HepG2 (cell line): ENCODE data around the gene PRR5L. TPM values are rescaled to one million over a fixed set of nuclear protein-coding genes. Genes with fewer than 3 reads are reported as not detected.

Source experiments
- ATAC-seq: fragments of 200-7000 bp; cut with Tn5 transposase; 3 replicates; pipeline ENCODE4 v1.9.1; 2020; ENCODE audit warnings: mild to moderate bottlenecking, moderate library complexity
- BruUV-seq: library from RNA; stranded (reverse); fragments of 400-500 nt; replicated peaks from 2 replicates; lab custom pipeline; 2021; lab: Mats Ljungman, UMichigan
- CTCF ChIA-PET: fragments of 300-600 bp; formaldehyde crosslinking; extraction: SDS; loops from one replicate; lab custom pipeline; 2021; ENCODE audit warnings: low total read pairs, inconsistent platforms, low intra/inter-chr PET ratio; lab: Yijun Ruan, JAX
- POLR2A ChIA-PET: fragments of 350-600 bp; sonication (Branson Sonifier 250); formaldehyde crosslinking; loops from one replicate; lab custom pipeline; 2020; ENCODE audit warnings: antibody characterized with exemption, inconsistent platforms; lab: Yijun Ruan, JAX
- DNase-seq: peaks from one replicate; pipeline ENCODE4 v3.0.0-alpha.2; 2015; ENCODE audit warnings: low spot score
- FAIRE-seq: peaks from 3 replicates; lab custom pipeline; 2011; peaks lifted over from hg19 to GRCh38; lab: Jason Lieb, UNC
- H2AFZ ChIP-seq: one replicate; pipeline ENCODE4 v1.6.1; 2011; ENCODE audit warnings: low read length, inconsistent platforms
- H3K27ac ChIP-seq: fragments of 300-600 bp; 3 replicates; pipeline ENCODE4 v1.8.0; 2011; ENCODE audit warnings: mixed run types, mild to moderate bottlenecking, mixed read lengths, low read length, inconsistent platforms; ENCODE audit not compliant: insufficient read depth; ENCODE audit errors: extremely low read length
- H3K27me3 ChIP-seq, 2 experiments: fragments of 200-600 bp in 1 of 2; 2 replicates in 1 of 2; 3 replicates in 1 of 2; pipeline versions ENCODE4 v1.6.0 to v1.8.0; 2011; ENCODE audit warnings: low read length in 2 of 2, mild to moderate bottlenecking in 2 of 2, moderate library complexity in 2 of 2, inconsistent platforms in 1 of 2; ENCODE audit not compliant: insufficient read depth in 2 of 2, control insufficient read depth in 1 of 2
- H3K36me3 ChIP-seq, 2 experiments: fragments of 200-600 bp in 1 of 2; replicated peaks in 1 of 2; 2 replicates in 1 of 2; 3 replicates in 1 of 2; pipeline versions ENCODE4 v1.5.1 to v1.8.0; 2011; ENCODE audit warnings: low read length in 2 of 2, inconsistent platforms in 1 of 2; ENCODE audit not compliant: insufficient read depth in 2 of 2, control insufficient read depth in 1 of 2
- H3K4me1 ChIP-seq: 2 replicates; pipeline ENCODE4 v1.5.1; 2012; ENCODE audit warnings: low read length, inconsistent platforms; ENCODE audit not compliant: insufficient read depth
- H3K4me2 ChIP-seq: 2 replicates; pipeline ENCODE4 v1.6.0; 2011; ENCODE audit warnings: low read depth, low read length, inconsistent platforms
- H3K4me3 ChIP-seq, 3 experiments: fragments of 200-600 bp in 1 of 3; sonication (generic), shearing (Covaris generic) in 1 of 3; replicated peaks in 1 of 3; 2 replicates each; pipeline ENCODE4 v1.5.1; 2011 to 2016; ENCODE audit warnings: low read length in 3 of 3, inconsistent platforms in 2 of 3, low read depth in 2 of 3, mild to moderate bottlenecking in 2 of 3, control low read depth in 1 of 3, mixed read lengths in 1 of 3; ENCODE audit not compliant: insufficient read depth in 1 of 3
- H3K79me2 ChIP-seq: one replicate; pipeline ENCODE4 v1.6.1; 2011; ENCODE audit warnings: low read length, inconsistent platforms; ENCODE audit not compliant: insufficient read depth
- H3K9ac ChIP-seq: 2 replicates; pipeline ENCODE4 v1.6.0; 2011; ENCODE audit warnings: mild to moderate bottlenecking, low read depth, low read length, inconsistent platforms; ENCODE audit not compliant: insufficient read depth
- H3K9me3 ChIP-seq: 2 replicates; pipeline ENCODE4 v1.5.1; 2012; ENCODE audit warnings: mild to moderate bottlenecking, low read length
- H4K20me1 ChIP-seq: 2 replicates; pipeline ENCODE4 v1.6.0; 2011; ENCODE audit warnings: inconsistent platforms, mild to moderate bottlenecking, low read length, moderate library complexity; ENCODE audit not compliant: insufficient read depth
- ATF7 ChIP-seq, 2 experiments: fragments of 450-650 bp in 1 of 2; sonication (generic) in 1 of 2; formaldehyde crosslinking in 1 of 2; IDR thresholded peaks; 2 replicates each; pipeline versions ENCODE4 v1.4.0 to v1.6.1; 2016 to 2020; ENCODE audit warnings: antibody characterized with exemption in 1 of 2, mild to moderate bottlenecking in 1 of 2, missing genetic modification reagents in 1 of 2
- CREM ChIP-seq, 2 experiments: sonication (generic) in 1 of 2; formaldehyde crosslinking in 1 of 2; IDR thresholded peaks; 2 replicates each; pipeline versions ENCODE4 v1.4.0 to v1.6.1; 2016 to 2020; ENCODE audit warnings: antibody characterized with exemption in 1 of 2, mild to moderate bottlenecking in 1 of 2, missing genetic modification reagents in 1 of 2
- DDIT3 ChIP-seq: sonication (generic); formaldehyde crosslinking; IDR thresholded peaks from 2 replicates; pipeline ENCODE4 v1.4.0; 2020; ENCODE audit warnings: mild to moderate bottlenecking, missing genetic modification reagents
- ELF1 ChIP-seq: sonication (generic); formaldehyde crosslinking; IDR thresholded peaks from 2 replicates; pipeline ENCODE4 v1.4.0; 2020; ENCODE audit warnings: missing genetic modification reagents
- IRF2 ChIP-seq: IDR thresholded peaks from 2 replicates; pipeline ENCODE4 v1.6.1; 2018; ENCODE audit warnings: missing genetic modification reagents, missing compliant biosample characterization
- MATR3 ChIP-seq: sonication (generic); formaldehyde crosslinking; IDR thresholded peaks from 2 replicates; pipeline ENCODE4 v1.4.0; 2020; ENCODE audit warnings: missing genetic modification reagents
- PPARG ChIP-seq: conservative IDR thresholded peaks from 2 replicates; pipeline ENCODE4 v1.6.1; 2016; ENCODE audit warnings: missing biosample characterization, missing genetic modification reagents
- RBAK ChIP-seq: sonication (generic); formaldehyde crosslinking; IDR thresholded peaks from 2 replicates; pipeline ENCODE4 v1.5.1; 2020; ENCODE audit warnings: mild to moderate bottlenecking, missing genetic modification reagents
- THAP11 ChIP-seq: IDR thresholded peaks from 2 replicates; pipeline ENCODE4 v1.6.1; 2016; ENCODE audit warnings: missing biosample characterization, missing genetic modification reagents
- ZEB1 ChIP-seq: IDR thresholded peaks from 2 replicates; pipeline ENCODE4 v1.6.1; 2012; ENCODE audit warnings: mild to moderate bottlenecking, low read depth, inconsistent platforms; ENCODE audit not compliant: insufficient replicate concordance
- ZMYM2 ChIP-seq: sonication (generic); formaldehyde crosslinking; IDR thresholded peaks from 2 replicates; pipeline ENCODE4 v1.8.0; 2022; ENCODE audit warnings: mild to moderate bottlenecking, missing genetic modification reagents
- ZNF10 ChIP-seq: sonication (generic); formaldehyde crosslinking; IDR thresholded peaks from 2 replicates; pipeline ENCODE4 v1.4.0; 2020; ENCODE audit warnings: mild to moderate bottlenecking, low read depth, missing genetic modification reagents, borderline replicate concordance
- ZNF205 ChIP-seq: IDR thresholded peaks from 2 replicates; pipeline ENCODE4 v1.6.1; 2018; ENCODE audit warnings: missing biosample characterization, missing genetic modification reagents
- ZSCAN29 ChIP-seq: sonication (generic); formaldehyde crosslinking; conservative IDR thresholded peaks from 2 replicates; pipeline ENCODE4 v1.4.0; 2020; ENCODE audit warnings: mild to moderate bottlenecking, missing genetic modification reagents
- WGBS: methylation state at CpG from one replicate; pipeline ENCODE4 v1.1.6; 2017; ENCODE audit warnings: low lambda C conversion rate; 5-methylcytosine and 5-hydroxymethylcytosine counted together
- in situ Hi-C: cut with HindIII; loops from 2 replicates; pipeline ENCODE4 v1.10.0; 2017; ENCODE audit warnings: low pct_unique_long_range_greater_than_20kb; ENCODE audit not compliant: extremely low pct_ligation_motif_present
- intact Hi-C: fragments of 100-400 bp; cut with micrococcal nuclease; formaldehyde crosslinking; loops from one replicate; pipeline ENCODE4 v1.10.0; 2022; ENCODE audit not compliant: unreplicated experiment
- polyA plus RNA-seq, 8 experiments: library from polyadenylated mRNA; depleted of rRNA in 3 of 8; stranded (reverse) in 7 of 8; unstranded in 1 of 8; fragments of >200 nt; fragmentation: Illumina TruSeq in 4 of 8; extraction: Trizol in 4 of 8; gene quantifications; 2 replicates each; pipeline versions ENCODE4 v1.2.1 to v1.2.3, GENCODE V29; 2011 to 2016; ENCODE audit warnings: low read depth in 4 of 8, missing spikeins in 1 of 8, mixed read lengths in 1 of 8; ENCODE audit not compliant: insufficient read depth in 1 of 8
- total RNA-seq, 5 experiments: library from RNA; depleted of rRNA; stranded (reverse); fragments of >200 nt; fragmentation: Illumina TruSeq; extraction: Trizol; gene quantifications; 2 replicates each; pipeline ENCODE4 v1.2.3, GENCODE V29; 2016; ENCODE audit warnings: low read depth in 1 of 5
- TF ChIP-seq, protein P1 (sequence below): sonication (generic); formaldehyde crosslinking; IDR thresholded peaks from 2 replicates; pipeline ENCODE4 v1.4.0; 2020; ENCODE audit warnings: mild to moderate bottlenecking, missing genetic modification reagents
- TF ChIP-seq, protein P2 (sequence below): IDR thresholded peaks from 2 replicates; pipeline ENCODE4 v1.6.1; 2016; ENCODE audit warnings: mild to moderate bottlenecking, missing biosample characterization, missing genetic modification reagents

The PRR5L gene
- total and polyA plus RNA-seq, 2 of the 13 experiments (the other 11 are each of a cell fraction or from before 2014, with no cell fraction given) = 0.16 TPM; not detected in 1

- Histone ChIP-seq H2AFZ (no peak overlapping the region), H4K20me1 (peaks cover 3% of the 10 kb centered on the region; the same call in 1 of the 2 replicates), H3K36me3 (no peaks in the 10 kb centered on the region), H3K79me2 (no peaks in the 10 kb centered on the region), H3K9ac (no peak overlapping the region), H3K4me3 (no peak overlapping the region), H3K27me3 (peaks cover 3 to 37% of the 10 kb centered on the region in 2 experiments), H3K27ac (no peak overlapping the region), H3K9me3 (no peaks in the 10 kb centered on the region), H3K4me2 (no peak overlapping the region), H3K4me1 (no peaks in the 10 kb centered on the region)
- POLR2A ChIA-PET = no interaction called here
- CTCF ChIA-PET = no interaction called here
- in situ Hi-C loops = no loop called here
- no TSS peak for BruUV-seq
- TF ChIP-seq THAP11 (CRISPR knock-in tag) = no peak
- no peak for TF ChIP-seq MATR3 (CRISPR knock-in tag)
- TF ChIP-seq ZMYM2 = no peak
- TF ChIP-seq ZSCAN29 (CRISPR knock-in tag) = no peak
- TF ChIP-seq ATF7 (IDR thresholded peaks at IDR 0.05) = peak; percentile 38; the same call in 1 of the 2 replicates
- TF ChIP-seq ATF7 (CRISPR knock-in tag; IDR thresholded peaks at IDR 0.05) = no peak
- WGBS = 20% methylated on average over 9 of the region's 9 CpGs
- intact Hi-C loops = no loop called here
- no peak for DNase-seq
- no peak for ATAC-seq
- FAIRE-seq = no peak
These were observed 84.4 kb downstream of the PRR5L start for GRCh38 chr11:36380296-36381014.

DNA sequence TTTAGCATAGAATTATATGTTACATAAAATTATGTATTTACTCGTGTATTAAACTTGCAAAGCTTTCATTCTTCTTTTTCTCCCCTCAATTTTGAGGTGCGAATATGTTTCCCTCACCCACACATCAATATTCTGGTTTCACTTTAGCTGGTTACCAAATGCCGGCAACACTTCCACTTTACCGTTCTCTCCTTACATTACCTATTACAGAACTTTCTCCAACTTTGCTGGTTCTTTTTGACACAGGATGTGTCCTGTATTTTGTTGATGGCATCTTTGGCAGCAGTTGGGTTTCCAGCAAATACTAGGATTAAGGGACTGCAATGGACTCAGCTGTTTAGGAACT is 84.9 kb downstream of the PRR5L start:
- BruUV-seq = no TSS peak
- Histone ChIP-seq H3K27me3 (peaks cover 3 to 34% of the 10 kb centered on the region in 2 experiments), H3K9me3 (no peaks in the 10 kb centered on the region), H3K79me2 (no peaks in the 10 kb centered on the region), H3K4me1 (no peaks in the 10 kb centered on the region), H4K20me1 (no peaks in the 10 kb centered on the region), H2AFZ (no peak overlapping the region), H3K4me3 (no peak overlapping the region), H3K9ac (no peak overlapping the region), H3K36me3 (no peaks in the 10 kb centered on the region)
- CTCF ChIA-PET = no interaction called here
- ATAC-seq = no peak
- WGBS = 23% methylated on average over 4 of the region's 4 CpGs
- DNase-seq = no peak
- FAIRE-seq = no peak
- POLR2A ChIA-PET = no interaction called here
- in situ Hi-C loops = no loop called here
- TF ChIP-seq, protein P1, sequence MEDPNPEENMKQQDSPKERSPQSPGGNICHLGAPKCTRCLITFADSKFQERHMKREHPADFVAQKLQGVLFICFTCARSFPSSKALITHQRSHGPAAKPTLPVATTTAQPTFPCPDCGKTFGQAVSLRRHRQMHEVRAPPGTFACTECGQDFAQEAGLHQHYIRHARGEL (CRISPR knock-in tag) = no peak
- no peak for TF ChIP-seq ZNF205 (CRISPR knock-in tag)
- no peak for TF ChIP-seq DDIT3 (CRISPR knock-in tag)
- no peak for TF ChIP-seq THAP11 (CRISPR knock-in tag)
- TF ChIP-seq CREM (IDR thresholded peaks at IDR 0.05) = no peak
- no peak for TF ChIP-seq CREM (CRISPR knock-in tag; IDR thresholded peaks at IDR 0.05)
- TF ChIP-seq, protein P2, sequence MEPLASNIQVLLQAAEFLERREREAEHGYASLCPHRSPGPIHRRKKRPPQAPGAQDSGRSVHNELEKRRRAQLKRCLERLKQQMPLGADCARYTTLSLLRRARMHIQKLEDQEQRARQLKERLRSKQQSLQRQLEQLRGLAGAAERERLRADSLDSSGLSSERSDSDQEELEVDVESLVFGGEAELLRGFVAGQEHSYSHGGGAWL (CRISPR knock-in tag) = no peak
- TF ChIP-seq ZNF10 = no peak
- TF ChIP-seq IRF2 (CRISPR knock-in tag) = no peak
- no peak for TF ChIP-seq PPARG
- no peak for TF ChIP-seq RBAK (CRISPR knock-in tag)
- no peak for TF ChIP-seq ELF1 (CRISPR knock-in tag)
- no peak for TF ChIP-seq ZEB1
- TF ChIP-seq, all 625 proteins: peak for 0
- H3K27ac ChIP-seq = no peak overlapping the region
- intact Hi-C loops = no loop called here
- no peak overlapping the region for H3K4me2 ChIP-seq
